HG03457 (cell line): ENCODE results near the gene ANKUB1.

ENCODE experiments used
- ATAC-seq: cut with Tn5 transposase; IDR thresholded peaks from one replicate; pipeline ENCODE4 v1.9.1; 2021; ENCODE audit warnings: moderate number of reproducible peaks; ENCODE audit not compliant: unreplicated experiment

Gene ANKUB1

GRCh38 chr3:149713730-149714654 lies 78.4 kb downstream of the ANKUB1 start:
- no peak for ATAC-seq
